ENCODE results near the gene SRXN1.
"Not testable (repeated sequence)": the region's sequence is repeated elsewhere in the genome, so short reads cannot be mapped to it uniquely, and the experiment has no call there.

SRXN1 gene

DNA sequence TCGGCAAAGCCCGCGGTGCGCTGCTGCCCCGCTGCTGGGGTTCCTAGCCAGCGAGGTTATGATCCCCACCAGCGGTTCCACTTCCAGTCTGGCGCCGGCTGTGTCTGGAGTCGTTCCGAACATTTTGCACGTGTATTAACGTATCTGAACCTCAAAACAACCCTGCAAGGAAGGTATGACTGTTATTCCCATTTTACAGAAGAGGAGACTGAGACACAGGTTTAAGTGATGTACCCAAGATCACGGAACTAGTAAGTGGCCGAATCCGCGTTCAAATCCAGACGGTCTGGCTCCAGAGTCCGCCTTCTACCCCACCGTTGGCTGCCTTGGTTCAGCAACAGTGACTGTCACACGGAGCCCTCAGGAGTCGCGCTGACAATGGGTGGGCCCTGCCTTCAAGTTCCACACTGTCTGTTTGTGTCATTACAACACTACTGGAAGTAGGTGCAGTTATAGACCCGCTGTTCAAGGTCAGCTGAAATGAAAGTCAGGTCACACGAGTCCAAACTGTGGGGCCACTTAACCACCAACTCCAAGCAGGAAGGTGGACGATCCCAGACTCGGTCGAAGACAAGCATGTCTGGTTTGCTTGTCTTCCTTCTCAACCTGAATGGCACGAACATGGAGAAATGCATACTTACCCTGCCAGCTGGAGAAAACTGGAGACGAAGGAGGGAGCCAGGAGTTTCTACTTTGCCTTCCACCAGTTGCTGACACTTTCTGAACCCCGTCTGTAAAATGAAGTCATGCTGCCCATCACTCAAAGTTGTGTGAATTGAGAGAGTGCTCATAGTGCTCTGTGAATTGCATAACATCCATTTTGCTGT lies 803 bp upstream of the SRXN1 start:
- DNase-seq = no peak

DNA sequence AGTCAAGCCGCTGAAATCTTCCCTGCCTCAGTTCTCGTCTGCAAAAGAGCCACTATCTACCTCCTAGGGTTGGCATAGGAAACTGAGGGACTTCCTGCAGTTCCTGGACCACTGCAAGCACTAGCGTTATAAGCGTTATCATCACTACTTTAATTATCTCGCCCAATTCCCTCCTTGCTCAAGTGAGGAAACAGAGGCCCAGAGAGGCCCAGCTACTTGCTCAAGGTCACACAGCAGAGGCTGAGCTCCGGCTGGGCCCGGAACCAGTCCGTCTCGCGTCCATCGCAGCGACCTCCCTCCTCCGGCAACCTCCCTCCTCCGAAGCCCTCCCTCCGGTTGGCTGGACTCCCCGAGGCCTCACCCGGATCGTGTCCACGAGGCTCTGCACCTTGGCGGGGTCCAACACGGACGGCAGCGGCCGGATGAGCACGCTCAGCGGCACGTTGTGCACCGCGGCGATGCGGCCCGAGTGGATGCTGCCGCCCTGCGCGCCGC lies 338 bp downstream of the SRXN1 start:
- no peak for DNase-seq

DNA sequence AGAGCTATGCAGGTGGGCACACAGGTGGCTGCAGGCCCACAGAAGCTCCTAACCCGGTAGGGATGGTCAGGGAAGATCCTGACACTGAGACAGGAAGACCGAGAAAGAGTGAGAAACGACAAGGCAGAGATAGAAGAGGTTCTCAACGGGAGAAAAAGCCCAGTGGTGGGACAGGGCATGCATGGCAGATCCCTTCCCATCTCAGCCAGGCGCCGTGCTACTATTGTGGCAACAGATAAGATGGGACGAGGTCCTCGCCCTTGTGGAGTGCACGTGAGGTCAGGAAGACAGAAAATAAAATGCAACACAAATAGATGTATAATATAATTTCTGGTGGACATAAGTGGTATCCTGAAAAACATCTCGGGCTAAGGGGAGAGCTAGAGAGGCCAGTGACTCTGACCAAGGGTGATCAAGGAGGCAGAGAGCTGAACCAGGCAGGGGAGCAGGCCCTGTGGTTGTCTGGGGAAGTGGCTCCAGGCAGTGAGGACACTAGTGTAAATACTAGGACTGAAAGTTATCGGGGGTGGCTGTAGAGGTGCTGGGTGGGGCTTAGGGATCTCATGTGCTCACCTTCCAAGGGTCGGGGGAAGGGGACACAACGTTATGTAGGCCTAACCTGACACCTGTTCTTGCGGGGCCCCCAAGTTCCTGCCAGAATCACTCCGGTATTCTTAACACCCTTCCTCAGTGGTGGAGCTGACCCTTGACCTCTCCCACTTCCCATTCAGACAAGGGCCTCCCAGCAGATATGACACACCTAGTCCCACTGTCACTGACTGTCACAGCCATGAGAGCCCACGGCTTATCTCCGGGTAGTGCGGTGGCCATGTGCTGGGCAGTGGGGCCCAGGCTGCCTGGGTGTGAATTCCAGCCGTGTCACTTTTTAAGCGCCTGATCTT lies 1.0 kb downstream of the SRXN1 start:
- DNase-seq = peak; percentile 24

DNA sequence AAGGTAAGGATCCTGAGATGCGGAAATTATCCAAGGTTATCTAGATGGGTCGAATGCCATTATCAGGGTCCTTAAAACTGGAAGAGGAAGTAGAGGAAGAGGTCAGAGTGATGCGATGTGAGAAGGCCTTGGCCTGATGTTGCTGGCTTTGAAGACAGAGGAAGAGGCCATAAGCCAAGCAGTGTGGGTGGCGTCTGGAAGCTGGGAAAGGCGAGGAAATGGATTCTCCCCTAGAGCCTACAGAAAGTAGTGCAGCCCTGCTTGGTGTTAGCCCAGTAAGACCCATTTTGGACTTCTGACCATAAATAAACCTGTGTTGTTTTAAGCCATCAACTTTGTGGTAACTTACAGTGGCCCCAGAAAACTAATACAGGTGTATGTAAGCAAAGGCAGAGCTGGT lies 2.0 kb downstream of the SRXN1 start:
- DNase-seq = no peak

DNA sequence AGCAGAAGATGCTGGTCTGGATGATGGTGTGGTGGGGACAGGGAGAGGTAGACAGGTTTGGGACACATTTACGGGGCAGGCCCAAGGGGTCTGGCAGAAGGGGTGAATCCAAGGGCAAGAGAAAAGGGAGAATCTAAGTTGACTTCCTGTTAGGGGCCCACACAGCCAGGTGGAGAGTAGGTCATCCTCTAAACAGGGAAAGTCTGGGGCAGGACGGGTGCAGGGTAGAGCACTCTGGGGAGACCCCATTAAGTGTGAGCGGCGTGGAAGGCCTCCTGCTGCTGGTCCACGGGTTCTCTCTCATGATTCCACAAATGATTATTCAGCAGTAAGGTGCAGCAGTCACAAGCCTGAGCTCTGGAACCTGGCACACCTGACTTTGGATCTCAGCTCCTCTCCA lies 2.7 kb downstream of the SRXN1 start:
- no peak for DNase-seq

DNA sequence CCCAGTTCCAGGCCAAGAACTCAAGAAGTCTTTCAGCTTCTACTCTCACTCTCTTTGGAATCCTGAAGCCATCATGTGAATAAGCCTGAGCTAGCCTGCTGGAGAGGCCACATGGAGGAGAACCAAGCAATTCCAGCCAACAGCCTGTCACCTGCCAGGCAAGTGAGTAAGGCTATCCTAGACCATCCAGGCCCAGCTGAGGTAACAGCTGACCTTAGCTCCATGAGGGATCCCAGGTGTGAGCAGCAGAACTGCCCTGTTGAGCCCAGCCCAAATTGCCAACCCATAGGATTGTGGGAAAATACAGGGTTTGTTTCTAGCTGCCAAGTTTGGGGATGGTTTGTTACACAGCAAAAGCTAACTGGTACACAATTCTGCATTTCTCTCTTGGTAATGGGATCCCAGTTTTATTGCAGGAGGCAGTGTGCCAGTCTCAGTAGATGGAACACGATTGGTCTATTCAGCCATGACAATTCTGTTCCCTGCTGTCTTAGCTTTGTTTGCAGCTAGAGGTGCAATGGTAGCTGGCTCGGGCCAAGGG lies 5.5 kb downstream of the SRXN1 start:
- no peak for DNase-seq

DNA sequence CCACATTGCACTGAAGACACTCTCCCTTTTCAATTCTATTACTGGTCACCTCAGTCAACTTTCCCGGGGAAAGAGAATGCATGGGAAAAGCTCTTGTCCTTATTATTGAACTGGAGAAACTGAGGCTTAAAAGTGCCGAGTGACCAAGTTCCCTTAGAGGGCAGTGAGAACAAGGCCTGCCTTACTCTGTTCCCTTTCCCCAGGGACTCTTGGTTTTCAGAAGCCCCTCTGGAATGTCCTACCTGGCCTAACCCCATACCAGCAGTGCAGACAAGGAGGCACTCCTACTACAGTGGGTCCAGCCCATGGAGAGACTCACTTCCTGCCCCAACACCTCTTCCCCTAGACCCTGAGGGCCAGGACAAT lies 6.1 kb downstream of the SRXN1 start:
- no peak for DNase-seq

DNA sequence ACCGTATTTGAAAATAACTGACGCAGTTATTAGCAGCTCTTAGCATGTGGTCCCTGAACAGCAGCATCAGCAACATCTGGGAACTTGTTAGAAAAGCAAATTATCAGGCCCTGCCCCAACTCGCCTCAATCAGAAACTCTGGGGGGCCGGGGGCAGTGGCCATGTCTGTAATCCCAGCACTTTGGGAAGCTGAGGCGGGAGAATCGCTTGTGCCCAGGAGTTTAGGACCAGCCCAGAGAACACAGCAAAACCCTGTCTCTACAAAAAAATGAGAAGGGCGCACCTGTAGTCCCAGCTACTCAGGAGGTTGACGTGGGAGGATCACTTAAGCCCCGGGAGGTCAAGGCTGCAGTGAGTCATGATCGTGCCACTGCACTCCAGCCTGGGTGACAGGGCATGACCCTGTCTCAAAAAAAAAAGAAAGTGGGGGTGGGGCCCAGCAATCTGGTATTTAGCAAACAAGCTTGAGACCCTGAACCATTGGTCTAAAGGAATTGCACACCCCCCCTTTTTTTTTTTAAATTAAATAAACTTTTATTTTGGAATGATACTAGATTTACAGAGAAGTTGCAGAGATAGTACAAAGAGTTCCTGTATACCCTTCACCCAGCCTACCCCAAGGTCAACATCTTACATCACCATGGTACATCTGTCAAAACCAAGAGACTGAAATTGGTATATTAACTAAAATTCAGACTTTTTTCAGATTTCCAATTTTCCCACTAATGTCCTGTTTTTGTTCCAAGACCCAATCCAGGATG lies 6.7 kb downstream of the SRXN1 start:
- DNase-seq = no peak

DNA sequence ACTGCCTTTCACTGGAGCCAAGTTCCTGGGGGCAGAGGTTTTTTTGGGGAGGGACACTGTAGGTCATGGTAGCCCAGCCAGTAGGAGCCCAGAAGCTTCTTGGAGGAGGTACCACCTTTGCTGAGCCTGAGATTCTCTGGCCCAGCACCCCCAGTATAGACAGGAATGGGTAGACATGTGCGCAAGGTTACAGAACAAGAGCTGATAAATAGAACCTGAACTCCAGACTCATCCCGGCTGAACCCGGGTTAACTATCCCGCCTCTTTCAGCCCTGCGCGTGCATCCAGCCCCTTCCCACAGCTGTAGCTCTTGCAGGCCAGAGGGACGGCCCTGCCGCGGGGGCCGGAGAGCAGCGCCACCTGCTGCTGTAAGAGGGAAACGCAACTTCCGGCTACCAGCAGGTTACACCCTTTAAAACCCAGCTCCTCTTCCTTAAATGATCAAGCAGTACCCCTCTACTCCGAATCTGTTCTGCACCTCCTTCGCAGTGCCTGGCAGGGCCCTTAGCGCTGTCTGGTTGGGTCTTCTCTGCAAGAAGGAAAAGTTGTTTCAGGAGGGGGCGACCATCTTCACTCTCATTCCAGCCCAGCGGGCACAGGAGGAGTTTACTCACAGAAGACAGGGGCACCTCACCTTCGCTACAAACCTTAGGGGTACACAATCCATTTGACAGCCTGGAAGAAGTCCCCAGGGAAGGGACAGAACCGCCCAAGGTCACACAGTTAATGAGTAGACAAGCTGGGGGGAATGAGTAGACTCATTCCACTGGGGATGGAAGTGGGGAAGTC lies 7.5 kb downstream of the SRXN1 start:
- peak; percentile 83 for DNase-seq

DNA sequence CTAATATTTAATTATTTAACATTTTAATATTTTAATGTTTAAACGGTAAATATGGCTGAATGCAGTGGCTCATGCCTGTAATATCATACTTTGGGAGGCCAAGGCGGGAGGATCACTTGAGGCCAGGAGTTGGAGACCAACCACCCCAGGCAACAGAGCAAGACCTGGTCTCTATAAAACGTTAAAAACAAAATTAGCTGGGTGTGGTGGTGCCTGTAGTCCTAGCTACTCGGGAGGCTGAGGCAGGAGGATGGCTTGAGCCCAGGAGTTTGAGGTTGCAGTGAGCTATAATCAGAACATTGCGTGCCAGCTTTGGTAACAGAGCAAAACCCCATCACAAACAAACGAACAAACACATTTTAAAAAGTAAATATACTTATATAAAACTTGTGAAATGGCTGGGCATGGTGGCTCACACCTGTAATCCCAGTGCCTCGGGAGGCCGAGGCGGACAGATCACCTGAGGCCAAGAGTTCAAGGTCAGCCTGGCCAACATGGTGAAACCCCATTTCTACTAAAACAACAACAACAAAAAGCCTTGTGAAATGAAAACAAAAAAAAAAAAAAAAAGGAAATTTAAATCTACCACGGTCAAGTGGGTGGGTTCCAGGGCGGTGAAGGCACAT lies 8.2 kb downstream of the SRXN1 start:
- no peak for DNase-seq

DNA sequence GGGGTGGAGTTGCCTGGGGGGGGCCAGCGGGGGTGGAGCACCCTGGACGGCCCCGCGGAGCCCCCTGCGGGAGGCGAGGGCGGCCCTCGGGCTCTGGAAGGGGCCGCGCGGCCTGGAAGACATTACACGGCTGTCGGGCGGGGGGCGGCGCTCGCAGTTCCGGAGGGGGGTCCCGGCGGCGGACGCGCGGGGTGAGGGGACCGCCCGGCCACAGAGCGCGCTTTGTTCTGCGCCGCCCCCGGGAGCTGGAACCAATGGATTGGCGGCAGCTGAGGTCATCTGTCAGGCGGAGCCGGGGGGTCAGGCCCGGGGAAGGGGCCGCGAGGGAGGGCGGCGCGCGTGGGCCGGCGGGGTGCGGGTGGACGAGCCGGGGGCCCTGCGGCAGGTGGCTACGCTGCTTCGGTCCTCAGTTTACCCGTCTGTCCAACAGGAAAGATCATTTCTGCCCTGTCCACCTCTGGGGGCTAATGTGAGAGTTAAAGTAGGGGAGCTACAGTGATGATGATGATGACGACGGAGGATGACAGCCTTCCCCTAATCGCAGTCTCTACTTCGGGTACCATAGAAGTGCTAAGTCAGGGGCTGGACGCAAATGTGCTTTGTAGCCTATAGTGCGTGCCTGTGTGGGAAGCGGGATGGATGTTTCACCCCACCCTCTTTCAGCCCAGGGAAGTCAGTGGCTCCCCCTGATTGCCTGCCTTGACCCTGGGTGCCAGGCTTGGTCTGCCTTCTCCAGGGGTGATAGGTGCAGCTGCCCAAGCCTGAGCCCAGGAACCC lies 10.4 kb downstream of the SRXN1 start:
- DNase-seq = no peak

DNA sequence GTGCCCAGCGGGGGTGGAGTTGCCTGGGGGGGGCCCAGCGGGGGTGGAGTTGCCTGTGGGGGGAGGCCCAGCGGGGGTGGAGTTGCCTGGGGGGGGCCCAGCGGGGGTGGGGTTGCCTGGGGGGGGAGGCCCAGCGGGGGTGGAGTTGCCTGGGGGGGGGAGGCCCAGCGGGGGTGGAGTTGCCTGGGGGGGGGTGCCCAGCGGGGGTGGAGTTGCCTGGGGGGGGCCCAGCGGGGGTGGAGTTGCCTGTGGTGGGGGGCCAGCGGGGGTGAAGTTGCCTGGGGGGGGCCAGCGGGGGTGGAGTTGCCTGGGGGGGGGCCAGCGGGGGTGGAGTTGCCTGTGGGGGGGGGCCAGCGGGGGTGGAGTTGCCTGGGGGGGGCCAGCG lies 11.0 kb downstream of the SRXN1 start:
- DNase-seq = not testable (repeated sequence)

DNA sequence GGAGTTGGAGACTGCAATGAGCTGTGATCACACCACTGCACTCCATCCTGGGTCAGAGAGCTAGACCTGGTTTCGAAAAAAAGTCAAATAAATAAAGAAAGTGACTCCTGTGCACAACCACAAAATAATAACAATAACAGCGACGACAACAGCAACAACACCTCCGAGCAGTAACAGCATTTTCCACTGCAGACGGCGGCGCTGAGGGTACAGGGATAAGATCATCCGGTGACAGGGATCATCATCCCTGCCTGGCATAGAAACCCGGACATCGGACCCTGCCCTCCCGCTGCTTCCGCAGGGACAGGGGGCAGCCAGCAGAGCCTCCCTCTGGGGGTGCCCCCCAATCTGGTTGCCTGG lies 11.5 kb downstream of the SRXN1 start:
- DNase-seq = no peak

DNA sequence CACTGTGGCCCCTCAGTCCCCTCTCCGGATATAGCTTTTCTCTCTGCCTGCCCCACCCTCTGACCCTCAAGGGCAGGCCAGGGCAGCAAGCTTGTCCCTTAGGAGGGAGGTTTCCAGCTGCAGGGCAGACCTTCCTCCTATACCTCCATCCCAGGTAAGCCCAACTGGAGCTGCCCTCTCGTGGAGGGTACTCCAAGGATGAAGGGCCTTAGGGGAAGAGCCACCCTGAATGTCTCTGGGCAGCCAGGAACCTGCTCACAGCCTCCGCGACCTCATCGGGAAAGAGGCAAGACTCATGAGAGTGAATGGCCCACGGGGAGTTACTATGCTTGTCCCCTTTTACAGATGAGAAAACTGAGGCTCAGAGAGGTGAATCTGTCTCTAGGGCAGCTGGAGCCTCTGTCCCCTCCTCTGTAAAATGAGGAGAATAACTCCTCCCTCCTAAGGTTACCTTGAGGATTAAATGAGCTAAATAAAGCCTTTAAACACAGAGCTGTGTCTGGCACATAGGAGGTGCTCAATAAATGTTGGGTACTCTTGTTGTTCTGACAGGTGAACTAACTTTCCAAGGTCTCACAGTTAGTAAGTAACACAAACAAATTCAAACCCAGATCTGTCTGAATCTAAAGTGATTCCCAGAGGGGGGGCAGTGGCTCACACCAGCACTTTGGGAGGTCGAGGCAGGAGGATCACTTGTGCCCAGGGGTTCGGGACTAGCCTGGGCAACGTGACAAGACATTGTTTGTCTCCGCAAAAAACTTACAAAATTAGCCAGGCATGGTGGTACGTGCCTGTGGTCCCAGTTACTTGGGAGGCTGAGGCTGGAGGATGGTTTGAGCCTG lies 12.1 kb downstream of the SRXN1 start:
- no peak for DNase-seq

DNA sequence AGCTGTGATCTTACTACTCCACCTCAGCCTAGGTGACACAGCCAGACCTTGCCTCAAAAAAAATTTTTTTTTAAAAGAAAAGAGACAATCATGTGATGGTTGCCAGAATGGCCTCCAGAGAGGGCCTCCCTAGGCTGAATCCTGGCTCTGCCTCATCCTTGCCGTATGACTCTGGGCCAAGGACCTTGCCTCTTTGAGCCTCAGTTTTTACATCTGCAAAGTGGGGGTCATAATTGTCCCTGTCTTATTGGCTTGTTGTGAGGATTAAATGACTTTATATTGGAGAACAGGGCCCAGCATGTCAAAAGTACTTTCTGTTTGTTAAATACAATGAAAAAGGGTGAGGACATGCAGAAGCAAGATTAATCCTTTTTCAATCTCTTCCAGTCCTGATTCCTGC lies 14.4 kb downstream of the SRXN1 start:
- no peak for DNase-seq

DNA sequence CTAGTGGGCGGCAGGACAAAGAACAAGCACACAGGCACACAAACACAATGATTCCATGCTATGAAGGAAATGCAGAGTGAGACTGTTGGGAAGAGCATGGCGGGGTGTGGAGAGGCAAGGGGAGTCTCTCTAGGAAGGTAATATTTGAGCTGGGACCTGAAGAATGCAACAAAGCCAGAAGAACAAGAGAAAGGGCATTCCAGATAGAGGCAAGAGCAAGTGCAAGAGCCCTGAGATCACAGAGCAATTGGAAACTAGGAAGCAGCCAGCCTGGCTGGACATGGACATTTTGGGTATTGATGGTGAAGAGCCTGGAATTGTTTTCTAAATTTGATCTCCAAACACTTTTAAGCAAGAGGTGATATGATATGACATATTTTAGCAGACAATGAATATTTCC lies 15.4 kb downstream of the SRXN1 start:
- DNase-seq = no peak

DNA sequence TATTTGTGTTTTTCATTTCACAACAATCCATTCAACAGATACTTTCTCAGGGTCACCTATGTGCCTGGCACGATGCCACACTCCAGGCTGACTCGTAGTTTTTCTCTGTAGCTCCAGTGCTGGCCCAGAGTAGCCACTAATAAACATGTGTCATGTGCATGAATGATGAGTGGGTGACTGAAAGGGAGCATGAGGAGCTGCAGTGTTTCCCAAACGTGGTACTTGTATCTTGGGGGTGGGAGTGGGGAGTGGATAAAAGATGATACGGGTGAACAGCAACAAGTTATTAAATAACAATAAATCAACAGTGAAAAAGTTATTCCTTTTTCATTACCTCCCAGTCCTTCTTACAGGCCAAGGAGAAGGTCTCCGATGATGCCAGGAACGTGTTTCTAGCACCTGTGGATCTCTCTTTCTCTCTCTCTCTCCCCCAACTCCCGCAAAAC lies 17.1 kb downstream of the SRXN1 start:
- no peak for DNase-seq

DNA sequence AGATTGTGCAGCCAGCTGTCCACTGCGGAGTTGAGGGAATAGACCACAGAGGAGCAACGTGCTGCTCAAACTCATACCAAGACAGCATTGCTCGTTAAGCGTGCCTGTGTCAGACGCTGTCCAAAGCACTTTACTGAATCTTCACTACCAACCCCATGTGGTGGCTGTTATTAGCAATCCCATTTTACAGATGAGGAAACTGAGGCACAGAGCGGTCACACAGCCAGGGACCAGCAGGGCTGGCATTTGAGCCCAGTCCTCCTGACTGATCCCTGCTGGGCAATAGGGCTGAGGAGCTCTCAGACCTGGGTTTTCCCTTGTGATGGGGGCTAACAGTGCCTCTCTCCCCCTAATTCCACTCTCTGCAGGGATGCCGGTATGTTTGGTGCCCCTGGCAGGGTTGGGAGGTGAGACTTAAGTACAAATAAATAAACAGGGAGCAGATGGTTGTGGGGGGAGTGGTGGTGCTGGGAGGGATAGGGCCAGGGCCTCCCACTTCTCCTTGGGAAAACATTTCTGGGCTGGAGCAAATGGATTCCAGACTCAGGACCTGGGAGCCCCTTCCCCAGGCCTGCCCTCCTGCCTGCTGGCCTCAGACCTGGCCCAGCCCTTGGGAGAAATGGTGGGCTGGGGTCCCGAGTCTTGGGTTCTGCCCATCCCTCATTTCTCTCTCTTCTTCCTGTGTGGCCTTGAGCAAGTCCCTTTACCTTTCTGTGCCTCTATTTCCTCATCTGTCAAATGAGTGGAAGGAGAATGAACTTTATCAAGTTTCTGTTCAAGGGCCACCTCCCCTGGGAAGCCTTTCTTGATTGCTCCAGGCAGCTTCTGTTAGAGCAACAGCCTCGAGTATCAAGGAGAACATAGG lies 17.7 kb downstream of the SRXN1 start:
- DNase-seq = no peak
